ENCODE measurements around the gene CRTC1.

The CRTC1 gene

DNA sequence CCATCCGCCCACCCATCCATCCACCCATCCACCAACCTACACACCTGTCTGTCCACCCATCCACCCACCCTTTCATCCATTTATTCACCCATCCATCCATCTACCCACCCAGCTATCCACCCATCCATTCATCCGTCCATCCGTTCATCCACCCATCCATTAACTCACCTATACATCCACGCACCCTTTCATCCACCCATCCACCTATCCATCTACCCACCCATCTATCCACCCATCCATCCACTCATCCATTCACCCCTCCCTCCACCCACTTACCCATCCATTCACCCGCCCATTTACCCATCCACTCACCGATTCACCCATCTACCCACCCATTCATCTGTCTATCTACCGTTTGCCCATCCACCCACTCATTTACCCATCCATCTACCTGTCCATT is 29.0 kb upstream of the CRTC1 start:
- DNase-seq = no peak

DNA sequence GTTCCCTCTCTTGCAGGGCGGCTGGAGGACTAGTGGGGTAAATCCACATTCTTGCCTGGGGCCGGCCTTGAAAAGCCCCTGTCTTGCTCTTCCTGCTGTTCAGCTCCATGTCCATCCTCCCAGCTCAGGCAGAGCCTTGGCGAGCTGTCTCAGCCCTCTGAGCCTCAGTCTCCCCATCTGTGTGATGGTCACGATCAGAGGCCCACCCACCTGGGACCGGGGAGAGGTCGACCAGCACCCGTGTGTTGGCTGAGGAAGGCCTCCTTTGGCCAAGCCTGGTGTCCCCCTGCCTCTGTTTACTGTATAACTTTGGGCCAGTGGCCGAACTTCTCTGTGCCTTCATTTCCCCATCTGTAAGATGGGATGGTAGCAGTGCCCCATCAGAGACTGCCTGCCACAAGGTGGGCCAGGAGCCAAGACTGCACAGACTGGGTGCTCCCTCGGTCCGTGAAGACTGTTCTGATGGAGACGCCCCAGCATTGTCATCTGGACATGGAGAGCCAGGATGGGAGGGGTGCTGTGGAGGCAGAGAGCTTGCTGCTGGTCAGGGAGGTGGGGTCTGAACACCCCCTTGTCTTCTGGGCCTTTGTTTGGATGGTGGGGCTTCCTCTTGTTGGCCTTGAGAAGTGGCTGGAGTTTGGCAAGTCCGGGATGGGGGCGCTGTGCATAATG is 28.2 kb upstream of the CRTC1 start:
- no peak for DNase-seq

DNA sequence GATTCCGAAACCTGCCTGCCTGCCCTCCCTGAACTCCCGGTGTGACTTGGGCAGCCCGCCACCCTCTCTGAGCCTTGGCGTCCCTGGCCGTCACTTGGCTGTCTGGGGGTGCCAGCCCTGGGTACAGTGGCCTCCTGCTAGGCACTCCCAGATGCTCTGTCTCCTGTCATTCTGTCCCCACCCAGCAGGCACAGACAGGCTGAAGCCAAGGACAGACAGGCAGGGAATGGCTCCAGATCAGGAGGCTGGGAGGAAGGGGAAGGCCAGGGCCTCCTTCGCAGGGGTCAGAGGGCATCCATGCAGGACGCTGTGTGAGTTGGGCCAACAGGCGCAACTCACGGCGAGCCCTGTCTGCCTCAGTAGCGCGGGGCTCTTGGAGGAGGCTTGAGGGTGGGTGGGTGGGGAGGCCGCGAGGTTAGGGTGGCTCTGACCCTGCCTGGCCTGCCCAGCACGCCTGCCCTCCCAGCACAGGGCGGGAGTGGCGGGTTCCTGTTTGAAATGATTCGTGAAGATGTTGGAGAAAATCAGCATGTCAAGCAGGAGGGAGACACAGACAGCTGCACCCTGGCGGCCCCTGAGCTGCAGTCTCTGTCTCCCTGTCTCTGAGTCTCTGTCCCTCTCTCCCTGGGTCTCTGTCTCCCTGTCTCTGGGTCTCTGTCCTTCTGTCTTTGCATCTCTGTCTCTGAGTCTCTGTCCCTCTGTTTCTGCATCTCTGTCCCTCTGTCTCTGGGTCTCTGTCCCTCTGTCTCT is 27.0 kb upstream of the CRTC1 start:
- no peak for DNase-seq

DNA sequence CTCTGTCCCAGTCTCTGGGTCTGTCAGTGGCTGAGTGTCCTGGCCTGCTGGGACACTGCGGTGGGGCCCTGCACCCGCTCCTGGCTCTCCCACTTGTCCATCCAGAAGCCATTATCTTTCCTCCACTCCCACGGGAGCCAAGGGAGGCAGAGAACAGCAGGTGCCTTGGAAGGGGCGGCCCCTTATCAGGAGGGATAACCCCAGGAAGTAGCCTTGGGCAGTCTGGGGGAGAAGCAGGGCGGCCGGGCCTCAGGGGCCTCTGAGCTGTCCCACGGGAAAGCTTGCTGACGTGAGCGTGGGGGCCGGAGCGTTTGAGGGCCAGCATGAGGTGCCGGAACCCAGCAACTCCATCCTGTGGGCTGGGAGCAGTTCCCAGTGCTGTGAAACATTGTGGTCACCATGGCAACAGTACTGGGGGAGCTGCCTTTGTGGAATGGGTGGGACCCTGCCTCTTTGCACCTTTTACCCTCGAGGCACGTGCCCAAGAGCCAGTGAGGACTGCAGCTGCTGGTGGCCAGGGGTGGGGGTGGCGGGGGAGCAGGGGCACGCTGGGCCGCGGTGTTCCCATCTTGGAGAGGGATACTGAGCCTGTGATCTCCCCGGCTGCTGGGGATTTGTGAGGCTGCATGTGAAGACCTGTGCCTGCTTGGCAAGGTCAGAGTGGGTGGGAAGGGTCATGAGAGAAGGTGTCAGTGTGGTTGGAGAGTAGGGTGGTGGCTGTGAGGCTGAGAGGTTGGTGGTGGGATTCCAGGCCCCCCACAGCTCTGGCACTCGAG is 25.7 kb upstream of the CRTC1 start:
- no peak for DNase-seq

DNA sequence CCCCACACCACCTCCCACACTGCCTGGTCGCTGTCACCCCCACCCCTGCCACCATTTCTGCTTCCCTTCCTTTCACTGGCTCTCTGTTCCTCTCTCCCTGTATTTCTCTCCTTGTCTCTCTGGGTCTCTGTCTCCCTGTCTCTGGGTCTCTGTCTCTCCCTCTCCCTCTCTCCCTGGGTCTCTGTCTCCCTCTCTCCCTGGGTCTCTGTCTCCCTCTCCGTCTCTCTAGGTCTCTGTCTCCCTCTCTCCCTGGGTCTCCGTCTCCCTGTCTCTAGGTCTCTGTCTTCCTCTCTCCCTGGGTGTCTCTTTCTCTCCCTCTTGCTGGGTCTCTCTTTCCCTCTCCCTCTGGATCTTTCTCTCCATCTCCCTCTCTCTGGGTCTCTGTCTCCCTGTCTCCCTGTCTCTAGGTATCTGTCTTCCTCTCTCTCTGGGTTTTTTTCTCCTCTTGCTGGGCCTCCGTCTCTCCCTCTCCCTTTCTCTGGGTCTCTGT is 25.1 kb upstream of the CRTC1 start:
- DNase-seq = no peak

DNA sequence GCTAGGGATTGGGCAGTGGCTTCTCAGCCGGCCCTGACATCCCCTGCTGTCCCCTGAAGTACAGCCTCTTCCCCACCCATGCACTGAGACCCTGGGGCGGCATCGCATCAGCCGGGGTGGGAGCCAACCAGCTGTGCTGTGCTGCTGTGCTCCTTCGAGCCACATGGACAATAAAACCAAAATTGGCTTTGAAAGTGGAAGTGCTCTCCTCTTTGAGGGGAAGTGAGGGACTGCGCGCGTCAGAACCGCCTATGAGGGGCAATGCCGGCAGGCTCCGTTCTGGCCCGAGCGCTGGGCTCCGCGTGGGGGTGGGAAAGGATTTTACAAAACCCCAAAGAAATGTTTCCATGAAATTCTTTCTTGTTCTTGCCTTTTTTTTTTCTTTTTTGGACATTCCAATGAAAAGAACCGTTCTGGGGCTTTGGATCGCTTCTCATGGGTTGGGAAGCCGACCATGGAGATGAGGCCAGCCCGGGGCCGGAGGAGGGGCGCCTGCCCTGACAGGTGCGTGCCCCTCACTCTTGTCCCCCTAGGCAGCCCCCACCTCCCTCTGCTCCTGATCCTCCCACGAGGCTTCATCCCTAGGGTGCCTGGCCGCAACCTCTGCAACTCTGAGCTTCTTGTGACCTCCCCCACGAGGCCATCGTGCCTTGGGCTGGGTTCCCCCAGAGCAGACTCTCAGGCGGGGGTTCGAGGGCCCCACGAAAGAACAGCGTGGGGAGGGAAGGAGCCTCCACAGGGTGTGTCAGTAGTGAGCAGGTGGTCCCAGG is 24.0 kb upstream of the CRTC1 start:
- no peak for DNase-seq

DNA sequence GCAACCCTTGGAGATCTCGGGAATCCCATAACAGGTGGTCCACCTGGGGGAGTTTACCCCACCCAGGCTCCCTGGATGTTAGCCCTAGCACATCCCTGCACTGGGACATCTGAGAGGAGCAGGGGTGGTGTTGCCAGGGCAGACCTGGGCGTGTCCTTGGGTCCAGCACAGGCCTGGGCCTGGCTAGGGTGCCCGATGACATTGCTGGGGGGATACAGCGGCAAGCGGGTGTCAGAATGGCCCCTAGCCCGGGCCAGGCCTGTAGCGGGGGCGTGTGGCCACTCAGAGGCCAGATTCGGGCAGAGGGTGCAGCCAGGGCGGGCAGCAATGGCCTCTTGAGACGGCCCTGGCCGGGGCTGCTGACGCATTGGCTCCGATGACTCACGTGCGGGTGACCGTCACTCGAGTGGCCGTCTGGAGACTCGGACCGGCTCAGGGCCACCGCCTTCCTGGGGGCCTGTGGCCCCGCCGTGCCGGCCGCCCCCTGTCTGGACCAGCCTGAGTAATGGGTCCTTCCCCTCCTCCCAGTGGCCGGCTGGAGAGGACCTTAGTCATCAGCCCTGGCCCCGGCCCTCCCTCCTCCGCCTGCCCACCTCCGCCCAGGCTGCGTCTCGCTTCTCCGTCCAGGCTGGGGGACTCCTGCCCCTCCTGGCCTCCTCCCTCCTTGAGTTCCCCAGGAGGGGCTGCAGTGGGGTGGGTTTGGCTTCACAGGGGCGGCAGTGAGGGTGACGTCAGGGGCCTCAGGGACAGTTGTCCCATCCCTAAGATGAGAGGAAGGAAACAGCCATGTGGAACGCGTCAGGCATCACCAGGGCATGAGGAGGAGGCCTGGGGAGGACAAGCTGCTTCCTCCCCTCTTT is 23.2 kb upstream of the CRTC1 start:
- DNase-seq = no peak

DNA sequence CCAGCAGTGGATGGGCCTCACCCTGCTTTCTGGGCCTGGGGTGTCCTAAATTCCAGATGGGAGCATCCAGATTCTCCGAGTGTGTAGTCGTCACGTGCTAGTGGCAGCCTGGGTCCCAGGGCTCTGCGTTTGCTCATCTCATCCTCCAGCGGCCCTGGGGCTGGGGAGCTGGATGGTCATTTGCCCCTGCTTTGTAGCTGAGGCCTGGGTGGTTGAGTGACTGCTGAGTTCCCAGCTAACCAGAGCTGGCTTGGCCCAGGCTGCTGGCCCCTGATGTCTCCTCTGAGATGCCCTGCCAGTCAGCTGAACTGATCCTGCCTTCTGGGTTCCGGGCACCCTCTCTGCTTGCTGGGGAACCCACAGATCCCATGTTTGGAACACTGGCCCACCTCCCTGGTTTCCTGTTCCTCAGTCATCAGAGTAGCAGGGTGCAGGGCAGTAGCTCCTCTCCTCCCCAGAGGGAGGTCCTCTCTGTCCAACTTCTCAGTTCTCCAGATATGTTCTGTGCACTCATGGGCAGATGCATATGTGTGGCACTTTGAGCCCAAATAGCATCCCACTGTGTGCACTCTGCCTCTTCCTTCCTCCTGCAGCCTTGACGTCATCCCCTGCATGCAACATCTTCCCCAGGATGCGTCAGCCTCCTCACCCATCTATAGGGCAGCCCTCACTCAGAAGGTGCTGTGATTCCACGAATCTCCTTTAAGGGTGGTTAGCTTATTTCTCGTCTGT is 22.4 kb upstream of the CRTC1 start:
- no peak for DNase-seq

DNA sequence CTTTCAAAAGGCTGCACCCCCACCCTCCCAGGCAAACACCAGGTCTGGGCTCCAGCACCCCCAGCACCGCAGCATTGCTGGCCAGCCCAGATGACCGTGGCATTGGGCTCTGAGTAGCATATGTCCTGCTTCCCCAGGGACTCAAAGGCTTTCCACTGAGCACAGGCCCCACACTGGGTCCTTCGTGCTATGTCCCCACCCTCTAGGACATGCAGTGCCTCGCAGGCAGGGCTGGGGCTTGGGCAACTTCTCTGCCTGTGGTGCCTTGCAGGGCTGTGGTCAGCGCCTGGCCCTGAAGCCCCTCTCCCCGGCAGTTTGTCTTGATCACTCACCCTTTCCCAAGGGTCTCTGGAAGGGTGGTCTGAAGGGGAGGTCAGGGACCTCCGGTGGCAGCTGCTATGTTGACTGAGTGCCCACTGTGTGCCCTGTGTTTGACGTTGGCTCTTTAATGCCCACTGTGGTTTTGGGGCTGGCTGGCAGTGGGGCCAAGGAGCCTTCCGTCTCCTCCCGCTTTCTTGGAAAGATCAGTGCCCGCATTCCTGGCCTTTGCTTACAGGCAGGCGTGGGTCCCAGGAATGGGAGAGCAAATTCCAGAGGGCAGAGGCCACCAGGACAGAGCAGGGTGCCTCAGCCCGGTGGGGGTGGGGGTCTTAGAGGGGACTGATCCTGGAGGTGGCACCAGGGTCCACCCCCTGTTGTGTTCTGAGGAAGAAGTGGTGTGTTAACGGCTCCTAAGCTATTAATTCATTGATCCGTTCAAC is 20.3 kb upstream of the CRTC1 start:
- DNase-seq = no peak

DNA sequence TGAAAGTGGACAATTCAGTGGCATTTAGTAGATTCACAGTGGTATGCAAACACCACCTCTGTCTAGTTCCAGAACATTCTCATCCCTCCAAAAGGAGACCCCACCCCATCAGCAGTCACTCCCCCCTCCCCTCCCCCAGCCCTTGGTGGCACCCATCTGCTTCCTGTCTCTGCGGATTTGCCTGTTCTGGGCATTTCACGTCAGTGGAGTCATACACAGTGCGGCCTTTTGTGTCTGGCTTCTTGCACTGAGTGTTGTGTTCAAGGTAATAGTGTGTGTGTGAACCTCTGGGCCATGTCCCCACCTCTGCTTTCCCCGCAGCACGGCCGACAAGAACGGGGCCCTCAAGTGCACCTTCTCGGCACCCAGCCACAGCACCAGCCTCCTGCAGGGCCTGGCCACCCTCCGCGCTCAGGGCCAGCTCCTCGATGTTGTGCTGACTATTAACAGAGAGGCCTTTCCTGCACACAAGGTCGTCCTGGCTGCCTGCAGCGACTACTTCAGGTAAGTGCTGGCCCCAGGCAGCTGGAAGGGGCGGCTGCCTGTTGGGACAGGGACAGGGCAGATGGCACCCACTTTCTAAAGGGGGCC is 19.4 kb upstream of the CRTC1 start:
- DNase-seq = peak in 1 of 4 experiments; percentile 26

DNA sequence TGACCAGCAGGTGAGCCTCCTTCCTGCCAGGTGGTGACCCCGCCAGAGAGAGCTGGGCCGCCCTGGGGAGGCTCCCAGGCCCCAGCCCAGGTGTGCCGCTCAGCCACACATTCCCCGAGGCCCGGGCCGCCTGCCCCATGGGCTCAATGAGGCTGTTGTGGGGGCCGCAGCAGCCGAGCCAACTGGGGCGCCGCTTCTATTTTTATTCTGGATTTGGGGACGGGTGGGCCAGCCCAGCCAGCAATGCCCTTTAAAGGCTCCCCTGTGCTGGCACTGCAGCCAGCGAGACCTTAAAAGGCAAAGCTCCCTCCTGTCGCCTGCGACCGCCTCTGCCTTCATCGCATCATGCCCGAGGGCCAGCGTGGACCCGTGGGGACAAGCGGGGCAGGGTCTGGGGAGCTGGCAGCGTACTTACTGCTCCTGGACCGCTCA is 17.7 kb upstream of the CRTC1 start:
- DNase-seq = no peak

DNA sequence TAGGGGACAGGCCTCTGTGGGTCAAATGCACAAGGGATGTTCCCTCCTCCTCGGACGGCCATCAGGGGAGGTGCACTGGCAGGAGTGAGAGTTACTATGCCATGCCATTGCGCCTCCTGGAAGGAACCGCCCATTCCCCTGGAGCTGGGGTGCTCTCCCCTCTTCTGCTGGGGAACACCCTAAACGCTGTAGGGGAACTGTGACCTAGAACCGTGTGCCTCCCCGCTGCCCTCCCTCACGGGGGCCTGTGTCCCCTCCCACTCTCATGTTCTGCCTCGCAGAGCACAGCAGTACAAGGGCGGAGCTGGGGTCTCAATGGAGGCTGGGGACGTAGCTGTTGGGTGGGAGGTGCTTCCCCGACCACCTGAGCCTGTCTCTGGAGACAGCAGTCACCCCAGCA is 17.2 kb upstream of the CRTC1 start:
- no peak for DNase-seq

DNA sequence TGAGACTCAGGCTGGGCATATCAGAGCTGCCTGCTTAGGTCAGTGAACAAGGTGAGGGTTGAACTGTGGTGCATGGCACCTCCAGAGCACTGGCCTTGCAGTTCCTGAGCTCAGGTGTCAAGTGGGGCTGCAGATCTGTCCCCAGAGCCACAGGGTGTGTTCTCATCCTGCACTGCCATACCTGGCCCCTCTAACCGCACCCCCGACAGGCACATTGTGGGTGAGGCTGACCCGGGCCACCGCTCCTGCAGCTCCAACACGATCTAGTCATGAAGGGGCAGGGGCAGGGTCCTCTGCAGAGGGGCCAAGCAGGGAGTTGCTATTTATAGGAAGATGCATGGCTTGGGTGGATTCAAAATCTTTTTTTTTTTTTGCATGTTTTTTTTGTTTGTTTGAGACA is 16.7 kb upstream of the CRTC1 start:
- no peak for DNase-seq

DNA sequence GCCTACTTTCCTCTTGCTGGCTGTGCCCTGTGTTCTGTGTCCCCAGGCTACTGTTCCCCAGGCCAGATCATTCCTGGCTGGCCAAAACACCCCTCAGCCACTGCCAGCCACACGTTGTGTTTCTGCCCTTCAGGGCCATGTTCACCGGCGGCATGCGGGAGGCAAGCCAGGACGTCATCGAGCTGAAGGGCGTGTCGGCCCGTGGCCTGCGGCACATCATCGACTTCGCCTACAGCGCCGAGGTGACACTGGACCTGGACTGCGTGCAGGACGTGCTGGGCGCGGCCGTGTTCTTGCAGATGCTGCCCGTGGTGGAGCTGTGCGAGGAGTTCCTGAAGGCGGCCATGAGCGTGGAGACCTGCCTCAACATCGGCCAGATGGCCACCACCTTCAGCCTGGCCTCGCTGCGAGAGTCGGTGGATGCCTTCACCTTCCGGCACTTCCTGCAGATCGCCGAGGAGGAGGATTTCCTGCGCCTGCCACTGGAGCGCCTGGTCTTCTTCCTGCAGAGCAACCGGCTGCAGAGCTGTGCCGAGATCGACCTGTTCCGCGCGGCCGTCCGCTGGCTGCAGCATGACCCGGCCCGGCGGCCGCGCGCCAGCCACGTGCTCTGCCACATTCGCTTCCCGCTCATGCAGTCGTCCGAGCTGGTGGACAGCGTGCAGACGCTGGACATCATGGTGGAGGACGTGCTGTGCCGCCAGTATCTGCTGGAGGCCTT is 15.8 kb upstream of the CRTC1 start:
- no peak for DNase-seq

DNA sequence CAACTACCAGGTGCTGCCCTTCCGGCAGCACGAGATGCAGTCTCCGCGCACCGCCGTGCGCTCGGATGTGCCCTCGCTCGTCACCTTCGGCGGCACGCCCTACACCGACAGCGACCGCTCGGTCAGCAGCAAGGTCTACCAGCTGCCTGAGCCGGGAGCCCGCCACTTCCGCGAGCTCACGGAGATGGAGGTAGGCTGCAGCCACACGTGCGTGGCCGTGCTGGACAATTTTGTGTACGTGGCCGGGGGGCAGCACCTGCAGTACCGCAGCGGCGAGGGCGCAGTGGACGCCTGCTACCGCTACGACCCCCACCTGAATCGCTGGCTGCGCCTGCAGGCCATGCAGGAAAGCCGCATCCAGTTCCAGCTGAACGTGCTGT is 15.2 kb upstream of the CRTC1 start:
- DNase-seq = no peak

DNA sequence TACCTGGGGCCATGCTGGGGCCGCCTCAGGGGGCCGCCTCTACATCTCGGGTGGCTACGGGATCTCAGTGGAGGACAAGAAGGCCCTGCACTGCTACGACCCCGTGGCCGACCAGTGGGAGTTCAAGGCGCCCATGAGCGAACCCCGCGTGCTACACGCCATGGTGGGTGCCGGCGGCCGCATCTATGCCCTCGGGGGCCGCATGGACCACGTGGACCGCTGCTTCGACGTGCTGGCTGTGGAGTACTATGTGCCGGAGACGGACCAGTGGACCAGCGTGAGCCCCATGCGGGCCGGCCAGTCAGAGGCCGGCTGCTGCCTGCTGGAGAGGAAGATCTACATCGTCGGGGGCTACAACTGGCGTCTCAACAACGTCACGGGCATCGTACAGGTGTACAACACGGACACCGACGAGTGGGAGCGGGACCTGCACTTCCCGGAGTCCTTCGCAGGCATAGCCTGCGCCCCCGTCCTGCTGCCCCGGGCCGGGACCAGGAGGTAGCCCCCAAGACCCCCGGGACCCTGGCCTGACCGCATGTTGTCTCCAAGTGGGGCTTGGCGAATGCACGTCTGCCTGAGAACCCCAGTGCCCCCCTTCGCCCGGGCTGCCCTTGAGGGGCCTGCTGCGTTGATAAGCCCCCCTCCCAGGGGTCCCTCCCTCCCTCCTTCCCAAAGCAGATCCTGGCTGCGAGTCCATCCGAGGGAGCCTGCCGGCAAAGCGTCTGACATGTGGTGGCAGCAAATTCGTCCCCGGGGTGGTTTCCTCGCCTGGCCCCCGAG is 14.5 kb upstream of the CRTC1 start:
- no peak for DNase-seq

DNA sequence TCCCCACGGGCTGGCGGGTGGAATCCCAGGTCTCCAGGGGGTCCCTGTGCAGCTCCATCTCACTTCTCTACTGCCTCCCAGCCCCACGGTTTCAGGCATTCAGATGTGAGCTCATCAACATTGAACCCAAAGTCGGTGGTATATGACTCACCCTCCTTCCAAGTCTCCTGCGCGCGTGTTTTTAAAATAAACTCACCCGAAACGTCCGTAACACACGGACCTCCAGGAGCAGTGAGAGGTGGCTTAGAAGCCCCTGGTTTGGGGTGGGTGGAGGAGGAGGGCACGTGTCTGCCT is 14.0 kb upstream of the CRTC1 start:
- DNase-seq = no peak

DNA sequence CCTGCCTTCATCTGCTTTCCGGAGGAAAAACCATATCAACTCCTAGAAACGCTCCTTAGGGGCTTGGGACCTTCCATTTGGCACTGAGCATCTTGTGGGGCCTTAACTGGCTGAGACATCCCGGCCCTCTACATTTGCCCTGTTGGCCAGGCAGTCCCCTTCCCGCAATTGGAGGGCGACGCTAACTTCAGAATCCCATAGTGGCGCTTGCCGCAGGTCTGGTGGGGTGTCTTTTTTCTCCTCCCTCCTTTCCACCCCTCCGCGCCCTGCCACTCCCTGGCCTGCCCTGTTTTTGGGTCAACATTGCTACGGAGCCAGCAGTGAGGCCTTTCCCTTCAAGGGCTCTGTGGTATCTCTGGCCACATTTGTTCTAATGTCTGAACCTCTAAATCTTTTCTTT is 13.6 kb upstream of the CRTC1 start:
- no peak for DNase-seq

DNA sequence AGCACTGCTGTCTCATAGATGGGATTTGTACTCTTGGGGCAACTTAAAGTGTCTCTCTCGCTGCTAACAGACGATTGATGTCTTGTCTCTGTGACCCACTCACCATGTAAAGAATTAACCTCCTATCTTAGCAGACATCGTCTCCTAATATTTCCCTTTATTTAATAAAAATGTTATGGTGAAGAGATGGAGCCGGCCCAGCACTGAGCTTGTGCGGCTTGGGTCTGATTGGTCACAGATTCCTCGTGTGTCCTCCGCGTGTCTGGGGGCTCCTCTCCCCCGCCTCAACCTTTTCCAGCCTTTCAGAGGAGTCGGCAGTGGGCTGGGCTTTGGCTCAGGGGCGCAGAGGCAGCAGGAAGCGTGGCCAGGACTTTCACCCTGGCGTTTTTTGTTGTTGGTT is 13.2 kb upstream of the CRTC1 start:
- no peak for DNase-seq

All from activated naive CD4-positive, alpha-beta T cell (primary cell).